A673 (cell line): Measurements from ENCODE around the gene PTGER1.

Source experiments
- CTCF ChIP-seq: fragments of 300-800, 200-600 bp; sonication (generic); conservative IDR thresholded peaks from 2 replicates; pipeline ENCODE4 v1.5.1; 2017; ENCODE audit warnings: low read depth, mild to moderate bottlenecking, antibody characterized with exemption, low read length, moderate library complexity, mixed read lengths
- EZH2 ChIP-seq: fragments of 200-600 bp; sonication (generic); IDR thresholded peaks from 2 replicates; pipeline ENCODE4 v1.6.1; 2017; ENCODE audit warnings: borderline replicate concordance, low read depth, mild to moderate bottlenecking, mixed read lengths, antibody characterized with exemption, low read length; ENCODE audit not compliant: poor library complexity, severe bottlenecking

- TF ChIP-seq CTCF (no peak), EZH2 (no peak)
Measured at GRCh38 chr19:14519245-14519859, 44.2 kb upstream of the PTGER1 start.
